Measurements from ENCODE around the gene ZFR2. TPM values are rescaled to one million over a fixed set of nuclear protein-coding genes. Genes with fewer than 3 reads are reported as not detected.

ZFR2 gene
- total RNA-seq, 4 donors from 2014 or later = not detected

GRCh38 chr19:3803986-3804385 lies 64.9 kb downstream of the ZFR2 start:
- TF ChIP-seq POLR2A (IDR thresholded peaks at IDR 0.05) = no peak
- TF ChIP-seq CTCF (IDR thresholded peaks at IDR 0.05) = no peak
- no peaks in the 10 kb centered on the region for H3K9me3 ChIP-seq
- H3K36me3 ChIP-seq = no peaks in the 10 kb centered on the region
- 62 to 70% methylated on average over 10 of the region's 10 CpGs for WGBS, 2 donors
- no peak overlapping the region for H3K4me3 ChIP-seq (replicated peaks in 1 of 3)
- no peak overlapping the region for H3K27ac ChIP-seq
- peaks cover 0 to 25% of the 10 kb centered on the region in 2 donors for H3K4me1 ChIP-seq
- intact Hi-C loops (cut with DNase I) = no loop called here
- H3K27me3 ChIP-seq = peaks cover 9% of the 10 kb centered on the region
- DNase-seq = no peak

GRCh38 chr19:3803114-3803888 lies 65.5 kb downstream of the ZFR2 start:
- Histone ChIP-seq H3K4me3 (replicated peaks in 1 of 3) (no peak overlapping the region), H3K27me3 (peaks cover 9% of the 10 kb centered on the region), H3K4me1 (peaks cover 0 to 18% of the 10 kb centered on the region in 2 donors), H3K36me3 (no peaks in the 10 kb centered on the region), H3K9me3 (no peaks in the 10 kb centered on the region), H3K27ac (no peak overlapping the region)
- TF ChIP-seq POLR2A (IDR thresholded peaks at IDR 0.05) (no peak), CTCF (IDR thresholded peaks at IDR 0.05) (no peak)
- intact Hi-C loops (cut with DNase I) = no loop called here
- 73 to 82% methylated on average over 15 to 24 of the region's 24 CpGs for WGBS, 2 donors
- DNase-seq = no peak

- Histone ChIP-seq H3K36me3 (no peaks in the 10 kb centered on the region), H3K4me3 (replicated peaks in 1 of 3) (no peak overlapping the region), H3K27me3 (peaks cover 9% of the 10 kb centered on the region), H3K9me3 (no peaks in the 10 kb centered on the region), H3K4me1 (peaks cover 0 to 11% of the 10 kb centered on the region in 2 donors), H3K27ac (no peak overlapping the region)
- intact Hi-C loops (cut with DNase I) = no loop called here
- no peak for TF ChIP-seq POLR2A (IDR thresholded peaks at IDR 0.05)
- no peak for TF ChIP-seq CTCF (IDR thresholded peaks at IDR 0.05)
- 2 to 15% methylated on average over 11 to 21 of the region's 46 CpGs for WGBS, 2 donors
- DNase-seq = peak; percentile 36 to 37
Observed at GRCh38 chr19:3801412-3802096, 67.3 kb downstream of the ZFR2 start.

GRCh38 chr19:3800996-3801395 lies 67.8 kb downstream of the ZFR2 start:
- H3K4me3 ChIP-seq (replicated peaks in 1 of 3) = no peak overlapping the region
- no peak for DNase-seq
- H3K4me1 ChIP-seq = peaks cover 0 to 11% of the 10 kb centered on the region in 2 donors
- 31 to 35% methylated on average over 20 to 21 of the region's 21 CpGs for WGBS, 2 donors
- peaks cover 9% of the 10 kb centered on the region for H3K27me3 ChIP-seq
- no peaks in the 10 kb centered on the region for H3K9me3 ChIP-seq
- H3K36me3 ChIP-seq = no peaks in the 10 kb centered on the region
- no peak overlapping the region for H3K27ac ChIP-seq
- no peak for TF ChIP-seq CTCF (IDR thresholded peaks at IDR 0.05)
- intact Hi-C loops (cut with DNase I) = no loop called here

- peaks cover 0 to 11% of the 10 kb centered on the region in 2 donors for H3K4me1 ChIP-seq
- TF ChIP-seq CTCF (IDR thresholded peaks at IDR 0.05) (no peak), POLR2A (IDR thresholded peaks at IDR 0.05) (no peak)
- no peak overlapping the region for H3K27ac ChIP-seq
- no peaks in the 10 kb centered on the region for H3K9me3 ChIP-seq
- H3K36me3 ChIP-seq = no peaks in the 10 kb centered on the region
- DNase-seq = no peak
- WGBS, 2 donors = 71 to 77% methylated on average over 6 of the region's 6 CpGs
- peaks cover 9% of the 10 kb centered on the region for H3K27me3 ChIP-seq
- no peak overlapping the region for H3K4me3 ChIP-seq (replicated peaks in 1 of 3)
- intact Hi-C loops (cut with DNase I) = no loop called here
Observed at GRCh38 chr19:3798137-3798536, 70.7 kb downstream of the ZFR2 start.
